GM18861 (cell line): ENCODE measurements around the gene KYAT1.

Source experiments
- ATAC-seq: cut with Tn5 transposase; IDR thresholded peaks from one replicate; pipeline ENCODE4 v1.9.1; 2021; ENCODE audit not compliant: unreplicated experiment

Gene KYAT1

DNA sequence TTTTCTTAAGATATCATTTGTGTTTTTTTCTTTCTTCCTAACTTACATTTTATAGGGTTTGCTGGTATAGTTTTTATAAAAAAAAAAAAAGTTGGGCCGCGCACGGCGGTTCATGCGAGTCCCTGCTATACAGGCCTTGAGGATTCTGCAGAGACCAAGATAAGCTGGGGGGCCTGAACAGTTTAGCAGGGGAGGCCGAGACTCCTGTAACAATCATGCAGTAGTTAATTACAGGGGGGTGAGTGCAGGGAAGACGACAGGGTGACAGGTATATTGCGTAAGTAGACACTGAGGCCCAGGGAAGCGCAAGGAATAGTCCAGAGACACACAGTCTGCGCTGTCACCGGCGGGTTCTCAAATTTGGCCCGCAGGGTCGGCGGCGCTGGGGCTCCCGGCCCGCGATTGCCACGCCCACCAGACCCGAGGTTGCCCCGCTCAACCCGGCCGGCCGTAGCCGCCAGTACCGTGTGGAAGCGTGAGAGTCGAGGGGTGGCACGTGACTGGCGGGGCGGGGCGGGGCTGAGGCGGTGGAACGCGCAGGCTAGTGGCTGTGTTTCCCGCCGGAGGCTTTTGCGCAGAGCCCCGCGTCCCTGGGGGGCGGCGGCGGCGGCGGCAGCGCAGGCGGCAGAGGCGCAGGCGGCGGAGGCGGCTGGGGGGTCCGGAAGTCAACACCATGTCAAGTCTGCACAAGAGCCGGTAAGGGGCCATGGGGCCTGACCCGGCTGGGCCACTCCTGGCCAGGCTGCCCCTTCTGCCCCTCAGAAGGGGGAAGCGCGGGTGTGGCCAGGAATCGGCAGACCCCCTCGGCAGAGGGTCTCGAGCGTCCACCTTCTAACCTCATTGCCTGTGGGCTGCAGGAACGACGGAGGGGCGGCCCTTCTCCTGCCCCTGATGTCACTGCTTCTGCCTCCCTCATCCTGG, 94.8 kb downstream of the KYAT1 start, which contains the start of gene TBC1D13:
TSS of gene TBC1D13 (plus strand) at position 573 of the 921 bp plus-strand sequence. CDS start at position 674, 101 bp downstream.
- ATAC-seq = peak; percentile 67

DNA sequence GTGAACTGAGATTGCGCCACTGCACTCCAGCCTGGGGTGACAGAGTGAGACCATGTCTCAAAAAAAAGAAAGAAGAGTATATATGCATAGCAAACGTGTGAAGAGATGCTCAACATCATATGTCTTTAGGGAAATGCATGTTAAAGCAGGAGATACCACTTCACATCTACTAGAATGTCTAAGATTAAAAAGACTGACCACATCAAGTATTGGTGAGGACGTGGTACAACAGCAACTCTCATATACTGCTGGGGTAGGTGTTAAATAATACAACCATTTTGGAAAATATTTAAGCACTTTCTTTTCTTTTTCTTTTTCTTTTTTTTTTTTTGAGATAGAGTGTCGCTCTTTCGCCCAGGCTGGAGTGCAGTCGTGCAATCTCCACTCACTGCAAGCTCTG, 96.3 kb downstream of the KYAT1 start:
- ATAC-seq = no peak
